A549 (cell line): ENCODE data around the gene FUBP1.

Source experiments
- HOXA7 ChIP-seq: fragments of 250-450 bp; sonication (Bioruptor Pico); IDR thresholded peaks from 2 replicates; pipeline ENCODE4 v1.5.0; 2020; ENCODE audit warnings: mild to moderate bottlenecking, moderate library complexity
- JUNB ChIP-seq: fragments of >200 bp; sonication (Bioruptor Twin); formaldehyde crosslinking; IDR thresholded peaks from 2 replicates; pipeline ENCODE4 v1.6.1; 2016
- MYC ChIP-seq: IDR thresholded peaks from 2 replicates; pipeline ENCODE4 v1.6.1; 2012; ENCODE audit warnings: mild to moderate bottlenecking, inconsistent platforms, low read length, improper control_type of control experiment, borderline replicate concordance
- TFCP2L1 ChIP-seq: fragments of 250-450 bp; sonication (Bioruptor Pico); IDR thresholded peaks from 2 replicates; pipeline ENCODE4 v1.5.0; 2021; ENCODE audit warnings: mild to moderate bottlenecking
- TF ChIP-seq, protein P1 (sequence below): fragments of >200 bp; sonication (Bioruptor Twin); formaldehyde crosslinking; IDR thresholded peaks from 3 replicates; pipeline ENCODE4 v1.5.1; 2016

DNA sequence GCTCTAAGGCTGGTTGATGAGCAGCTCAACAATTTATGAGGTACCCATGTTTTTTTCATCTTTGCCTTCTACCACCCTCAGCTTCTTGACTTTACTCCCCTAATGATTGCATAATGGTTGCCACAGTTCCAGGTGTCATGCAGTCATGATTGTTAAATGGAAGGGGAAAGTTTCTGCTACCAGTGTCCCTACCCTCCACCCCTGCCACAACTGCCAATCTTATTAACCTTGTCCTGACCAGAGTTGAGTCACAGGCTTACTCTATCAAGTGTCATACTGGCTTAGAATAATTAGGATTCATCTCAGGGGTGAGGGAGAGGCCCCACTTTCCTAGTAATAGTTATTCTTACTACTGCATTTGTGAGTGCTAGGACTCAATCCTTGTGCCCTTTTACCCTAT lies 7.9 kb upstream of the FUBP1 start:
- TF ChIP-seq, protein P1, sequence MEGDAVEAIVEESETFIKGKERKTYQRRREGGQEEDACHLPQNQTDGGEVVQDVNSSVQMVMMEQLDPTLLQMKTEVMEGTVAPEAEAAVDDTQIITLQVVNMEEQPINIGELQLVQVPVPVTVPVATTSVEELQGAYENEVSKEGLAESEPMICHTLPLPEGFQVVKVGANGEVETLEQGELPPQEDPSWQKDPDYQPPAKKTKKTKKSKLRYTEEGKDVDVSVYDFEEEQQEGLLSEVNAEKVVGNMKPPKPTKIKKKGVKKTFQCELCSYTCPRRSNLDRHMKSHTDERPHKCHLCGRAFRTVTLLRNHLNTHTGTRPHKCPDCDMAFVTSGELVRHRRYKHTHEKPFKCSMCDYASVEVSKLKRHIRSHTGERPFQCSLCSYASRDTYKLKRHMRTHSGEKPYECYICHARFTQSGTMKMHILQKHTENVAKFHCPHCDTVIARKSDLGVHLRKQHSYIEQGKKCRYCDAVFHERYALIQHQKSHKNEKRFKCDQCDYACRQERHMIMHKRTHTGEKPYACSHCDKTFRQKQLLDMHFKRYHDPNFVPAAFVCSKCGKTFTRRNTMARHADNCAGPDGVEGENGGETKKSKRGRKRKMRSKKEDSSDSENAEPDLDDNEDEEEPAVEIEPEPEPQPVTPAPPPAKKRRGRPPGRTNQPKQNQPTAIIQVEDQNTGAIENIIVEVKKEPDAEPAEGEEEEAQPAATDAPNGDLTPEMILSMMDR = no peak
- TF ChIP-seq MYC (no peak), JUNB (no peak), HOXA7 (no peak), TFCP2L1 (CRISPR knock-in tag) (no peak)
